Astrocyte (in vitro differentiated cells and primary cell): Measurements from ENCODE around the gene CA10.

Experiments
- EZH2 ChIP-seq: IDR thresholded peaks from 2 replicates; pipeline ENCODE4 v1.6.1; 2012; ENCODE audit warnings: mild to moderate bottlenecking, low read length, inconsistent platforms; ENCODE audit not compliant: insufficient read depth
- TF ChIP-seq, protein P1 (sequence below): IDR thresholded peaks from 2 replicates; pipeline ENCODE4 v1.5.1; 2011; ENCODE audit warnings: low read depth, mild to moderate bottlenecking, inconsistent platforms, low read length, moderate library complexity; ENCODE audit not compliant: insufficient read depth

DNA sequence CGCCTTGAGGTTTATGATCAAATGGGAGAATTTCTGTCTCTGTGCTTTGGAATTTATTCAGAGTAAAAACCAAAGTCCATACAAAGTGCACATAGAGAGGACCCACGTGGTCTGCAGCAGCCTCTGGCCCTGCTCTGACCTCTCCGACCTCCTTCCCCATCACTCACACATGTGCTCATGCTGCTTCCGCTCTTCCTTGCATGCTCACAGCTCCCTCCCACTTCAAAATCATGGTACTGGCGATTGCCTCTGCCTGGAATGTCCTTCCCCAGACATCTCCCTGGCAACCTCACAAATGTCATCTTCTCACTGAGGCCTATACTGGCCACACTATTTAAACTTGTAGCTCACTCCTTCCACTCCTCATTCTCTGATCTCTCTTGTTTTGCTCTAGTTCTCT, 418.0 kb downstream of the CA10 start:
- TF ChIP-seq, protein P1, sequence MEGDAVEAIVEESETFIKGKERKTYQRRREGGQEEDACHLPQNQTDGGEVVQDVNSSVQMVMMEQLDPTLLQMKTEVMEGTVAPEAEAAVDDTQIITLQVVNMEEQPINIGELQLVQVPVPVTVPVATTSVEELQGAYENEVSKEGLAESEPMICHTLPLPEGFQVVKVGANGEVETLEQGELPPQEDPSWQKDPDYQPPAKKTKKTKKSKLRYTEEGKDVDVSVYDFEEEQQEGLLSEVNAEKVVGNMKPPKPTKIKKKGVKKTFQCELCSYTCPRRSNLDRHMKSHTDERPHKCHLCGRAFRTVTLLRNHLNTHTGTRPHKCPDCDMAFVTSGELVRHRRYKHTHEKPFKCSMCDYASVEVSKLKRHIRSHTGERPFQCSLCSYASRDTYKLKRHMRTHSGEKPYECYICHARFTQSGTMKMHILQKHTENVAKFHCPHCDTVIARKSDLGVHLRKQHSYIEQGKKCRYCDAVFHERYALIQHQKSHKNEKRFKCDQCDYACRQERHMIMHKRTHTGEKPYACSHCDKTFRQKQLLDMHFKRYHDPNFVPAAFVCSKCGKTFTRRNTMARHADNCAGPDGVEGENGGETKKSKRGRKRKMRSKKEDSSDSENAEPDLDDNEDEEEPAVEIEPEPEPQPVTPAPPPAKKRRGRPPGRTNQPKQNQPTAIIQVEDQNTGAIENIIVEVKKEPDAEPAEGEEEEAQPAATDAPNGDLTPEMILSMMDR: no peak
- no peak for TF ChIP-seq EZH2
